HG02885 (cell line): ENCODE data around the gene EFEMP1.

ENCODE experiments used
- ATAC-seq: cut with Tn5 transposase; IDR thresholded peaks from one replicate; pipeline ENCODE4 v1.9.1; 2021; ENCODE audit warnings: mild to moderate bottlenecking; ENCODE audit not compliant: unreplicated experiment, poor library complexity

The EFEMP1 gene

GRCh38 chr2:55901322-55901721, 22.3 kb downstream of the EFEMP1 start:
- no peak for ATAC-seq

DNA sequence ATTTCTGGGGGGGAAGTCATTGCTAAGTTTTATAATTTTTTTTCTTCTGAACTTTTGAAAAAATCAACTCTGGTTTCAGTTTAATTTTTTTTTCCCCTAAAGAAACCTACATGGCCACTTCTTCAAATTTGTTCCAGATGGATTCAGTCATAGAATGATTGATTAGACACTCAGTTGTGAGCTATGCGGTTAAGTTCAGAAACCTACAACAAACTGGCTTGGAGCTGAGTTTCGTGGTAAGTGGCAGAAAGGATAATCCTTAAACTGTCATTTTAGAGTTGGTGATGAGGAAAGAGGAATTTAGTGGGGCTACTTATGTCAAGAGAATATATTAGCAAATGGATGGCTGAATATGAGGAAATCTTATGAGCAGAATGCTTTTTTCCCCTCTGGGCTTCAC, 23.7 kb downstream of the EFEMP1 start:
- ATAC-seq, result no peak

DNA sequence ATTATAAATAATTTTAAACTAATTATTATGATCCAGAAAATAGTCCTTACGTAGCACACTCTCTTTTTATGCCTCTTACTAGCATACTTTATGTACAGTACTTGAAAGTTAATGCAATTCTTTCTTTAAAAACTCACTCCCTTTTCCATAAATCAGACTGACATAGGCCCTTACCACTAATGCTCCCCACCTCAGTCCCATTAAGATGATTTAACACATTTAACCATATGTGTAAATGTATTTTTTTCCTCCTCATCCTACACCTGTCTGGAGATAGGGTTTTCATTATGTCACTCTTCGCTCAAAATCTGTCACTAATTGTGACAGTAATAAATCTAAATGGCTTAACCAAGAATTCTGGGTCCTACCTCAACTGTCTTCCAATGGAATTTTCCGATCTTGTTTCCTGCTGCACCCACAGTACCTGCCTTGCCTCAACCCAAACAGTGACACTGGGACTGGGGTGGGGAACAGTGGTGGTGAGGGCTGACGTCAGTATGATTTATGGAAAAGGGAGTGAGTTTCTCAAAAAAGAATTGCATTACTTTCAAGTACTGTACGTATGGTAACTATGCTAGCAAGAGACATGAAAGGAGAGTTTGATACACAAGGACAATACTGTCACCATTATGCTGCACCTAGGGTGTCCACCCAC, 25.1 kb downstream of the EFEMP1 start:
- no peak for ATAC-seq

- no peak for ATAC-seq
Observed at GRCh38 chr2:55896633-55897032, 26.9 kb downstream of the EFEMP1 start.

DNA sequence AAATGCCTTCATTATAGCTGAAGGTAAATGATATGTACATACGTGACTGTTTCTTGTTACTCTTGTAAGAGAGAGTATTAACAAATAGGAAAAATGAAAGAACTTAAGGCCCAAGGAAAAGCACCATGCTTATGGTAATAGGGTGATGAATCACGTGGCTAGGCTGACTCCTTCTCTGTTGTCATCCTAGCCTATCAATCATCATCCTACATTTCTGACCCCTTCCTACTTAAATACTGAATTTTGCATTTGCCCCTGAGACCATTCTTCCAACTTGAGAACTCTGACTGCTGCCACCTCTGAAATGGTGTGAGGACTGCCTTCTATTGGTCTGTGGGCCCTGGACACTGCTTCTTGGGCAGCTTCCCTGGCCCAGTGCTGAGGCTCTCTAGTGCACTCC, 28.9 kb downstream of the EFEMP1 start:
- no peak for ATAC-seq

DNA sequence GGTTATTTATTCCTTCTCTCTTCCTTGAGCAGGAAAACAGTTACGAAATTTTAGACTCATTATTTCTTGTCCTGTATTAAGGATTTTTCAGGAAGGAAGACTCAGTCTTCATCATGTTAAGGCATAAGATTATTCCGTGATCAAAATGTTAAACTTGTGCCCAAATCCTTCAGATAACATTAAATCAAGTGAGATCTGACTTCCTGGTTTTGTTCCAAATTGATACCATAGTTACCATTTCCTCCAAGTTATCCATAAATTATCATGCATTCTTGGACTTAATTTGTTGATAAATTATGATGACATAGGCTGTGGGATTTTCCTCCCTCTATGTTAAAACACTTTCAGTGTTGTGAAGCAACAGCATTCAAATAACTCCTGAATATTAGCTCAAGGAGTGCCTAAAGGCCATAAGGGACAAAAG, 31.9 kb downstream of the EFEMP1 start:
- no peak for ATAC-seq

GRCh38 chr2:55888936-55889335, 34.6 kb downstream of the EFEMP1 start:
- no peak for ATAC-seq

- no peak for ATAC-seq
Observed at GRCh38 chr2:55887901-55888624, 35.5 kb downstream of the EFEMP1 start.

DNA sequence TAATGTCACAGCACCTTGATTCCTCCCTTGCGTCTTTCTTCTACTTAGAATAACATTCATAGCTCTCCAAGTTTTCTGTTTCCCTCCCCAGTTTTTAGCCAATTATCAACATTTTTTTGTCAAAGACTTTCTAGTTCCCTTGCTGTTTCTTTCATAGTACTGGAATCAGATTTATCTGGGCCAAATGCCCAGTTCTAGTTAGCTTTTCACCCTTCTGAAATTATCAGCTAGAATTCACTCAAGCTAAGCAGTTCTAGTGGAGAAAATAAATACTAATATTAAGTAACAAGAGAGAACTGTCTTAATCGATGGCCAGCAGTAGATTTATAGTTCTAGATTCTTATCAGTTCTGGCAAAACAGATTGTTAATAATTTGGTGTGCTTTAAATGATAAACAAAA, 36.2 kb downstream of the EFEMP1 start:
- ATAC-seq, result no peak

GRCh38 chr2:55885944-55886281, 37.7 kb downstream of the EFEMP1 start:
- no peak for ATAC-seq

DNA sequence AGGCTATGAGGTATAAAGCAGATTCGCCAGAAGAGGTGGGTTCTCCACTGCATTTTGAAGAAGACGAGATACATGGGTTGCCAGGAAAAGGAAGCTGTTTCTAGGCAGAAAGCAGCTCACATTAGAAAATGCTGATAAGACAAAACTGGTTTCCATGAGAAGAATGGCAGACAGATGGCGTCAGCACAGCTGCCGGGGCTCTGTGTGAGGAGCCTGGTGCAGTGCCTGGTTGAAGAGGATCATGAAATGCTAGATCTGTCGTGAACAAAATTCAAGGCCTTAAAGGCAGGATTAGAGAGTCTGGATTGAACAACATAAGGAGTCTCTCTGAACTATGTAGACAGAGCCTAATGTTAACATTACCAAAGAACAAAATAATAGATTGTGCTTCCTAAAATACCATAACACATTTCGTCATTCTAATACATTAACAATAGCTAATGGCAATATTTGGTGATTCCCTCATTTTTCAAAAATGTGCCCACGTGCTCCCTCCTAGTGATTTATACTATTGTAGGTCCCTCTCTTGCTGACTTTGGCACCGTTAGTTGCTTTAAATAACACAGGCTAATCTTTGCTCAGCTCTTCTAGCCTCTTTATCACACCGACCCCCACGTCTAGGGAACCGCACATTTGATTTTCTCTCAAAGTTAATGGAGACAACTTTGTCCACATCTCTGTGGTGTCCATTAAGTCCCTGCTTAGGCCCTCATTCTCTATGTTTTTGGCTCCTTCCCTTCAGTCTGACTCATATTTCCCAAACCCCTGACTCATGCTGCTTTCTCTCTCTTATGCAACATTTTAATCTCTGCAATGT, 38.2 kb downstream of the EFEMP1 start:
- no peak for ATAC-seq

DNA sequence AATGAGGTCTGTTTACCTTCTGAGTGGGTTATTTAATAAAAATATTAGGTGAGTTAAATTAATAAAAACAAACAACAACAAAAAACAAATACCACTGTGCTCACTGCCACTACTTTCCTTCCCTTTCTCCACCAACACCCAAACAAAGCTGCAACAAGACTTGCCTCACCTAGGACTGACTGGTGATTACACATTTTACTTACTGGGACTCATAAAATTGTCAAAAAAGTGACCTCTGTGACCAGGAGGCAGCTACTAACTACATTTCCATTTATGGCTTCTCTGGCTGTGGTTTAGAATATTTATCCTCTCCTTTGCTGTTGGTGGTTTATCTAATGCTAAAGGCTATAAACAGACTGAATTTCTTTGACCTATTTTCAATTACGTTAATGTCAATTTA, 39.8 kb downstream of the EFEMP1 start:
- no peak for ATAC-seq

DNA sequence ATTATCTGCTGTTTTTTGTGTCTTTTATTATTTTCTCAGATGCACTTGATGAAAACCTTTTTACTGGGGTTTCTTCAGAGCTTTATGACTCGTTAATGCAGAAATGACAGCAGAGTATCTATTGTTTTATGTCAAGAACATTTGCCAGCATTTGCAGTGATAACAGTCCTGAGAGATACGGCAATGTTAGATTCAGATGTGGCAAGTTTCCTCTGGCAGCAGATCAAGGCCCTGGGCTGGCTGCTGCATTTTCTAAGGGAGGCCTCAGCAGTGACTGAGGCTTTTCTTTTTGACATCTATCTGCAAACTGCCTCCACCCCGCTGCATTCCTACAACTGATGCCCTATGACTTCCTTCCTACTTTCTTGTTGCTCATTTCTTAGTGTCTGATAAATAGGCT, 40.2 kb downstream of the EFEMP1 start:
- ATAC-seq, result no peak

DNA sequence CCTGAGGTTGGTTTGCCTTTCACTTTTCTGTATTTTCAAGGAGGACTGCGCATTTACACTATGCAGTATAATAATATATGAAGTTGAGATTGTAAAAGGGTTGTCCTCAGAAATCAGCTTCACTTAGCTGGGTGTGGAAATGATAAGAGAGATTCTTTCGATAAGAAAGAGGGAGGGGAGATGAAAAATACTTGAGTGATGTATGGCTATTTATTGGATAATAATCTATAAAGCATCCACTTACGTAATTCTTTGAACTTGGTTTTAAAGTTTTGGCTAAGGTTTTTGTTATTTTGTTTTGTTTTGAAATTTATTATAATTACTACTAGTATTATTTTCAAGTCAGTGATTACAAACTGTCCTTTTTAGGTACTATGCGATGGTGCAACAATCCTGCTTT, 40.6 kb downstream of the EFEMP1 start:
- no peak for ATAC-seq

DNA sequence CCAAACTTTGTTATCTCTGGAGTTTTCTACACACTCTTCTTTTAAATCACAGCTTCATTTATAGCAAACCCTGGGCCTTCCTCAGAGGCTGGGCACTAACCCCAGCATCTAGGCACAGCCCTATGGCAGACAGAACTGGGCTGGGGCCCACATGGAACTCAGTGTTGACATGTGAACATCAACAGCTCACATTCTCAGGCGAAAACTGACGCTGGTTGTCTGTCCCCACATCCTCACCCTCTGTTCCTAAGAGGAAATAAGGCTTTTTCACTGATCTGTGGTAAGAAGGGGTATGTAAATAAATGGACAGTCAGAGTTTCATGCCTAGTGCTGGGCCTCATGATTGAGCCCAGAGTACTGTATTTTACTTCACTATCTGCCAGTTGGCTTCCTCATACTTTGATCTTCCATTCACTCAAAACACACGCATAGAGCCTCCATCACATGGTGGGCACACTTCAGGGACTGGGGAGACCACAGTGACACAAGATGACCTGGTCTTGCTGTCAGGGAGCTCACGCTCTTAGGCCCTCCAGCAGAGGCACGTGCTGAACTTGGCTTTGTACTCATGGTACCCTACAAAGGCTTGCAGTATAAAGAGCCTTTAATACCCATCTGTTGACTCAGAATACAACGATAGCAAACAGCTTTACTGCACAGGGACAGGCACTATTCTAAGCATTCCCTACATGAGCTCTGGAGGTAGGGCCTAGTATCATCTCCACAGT, 43.0 kb downstream of the EFEMP1 start:
- no peak for ATAC-seq

GRCh38 chr2:55879976-55880375, 43.6 kb downstream of the EFEMP1 start:
- no peak for ATAC-seq

- ATAC-seq, result no peak
Observed at GRCh38 chr2:55877087-55877436, 46.5 kb downstream of the EFEMP1 start.

- ATAC-seq, result no peak
Observed at GRCh38 chr2:55876429-55877086, 47.0 kb downstream of the EFEMP1 start.

GRCh38 chr2:55875434-55876135, 48.0 kb downstream of the EFEMP1 start:
- peak; percentile 71 for ATAC-seq

GRCh38 chr2:55874338-55874737, 49.2 kb downstream of the EFEMP1 start:
- no peak for ATAC-seq
